ENCODE results near the gene MAPT.
"Not testable (repeated sequence)": the region's sequence is repeated elsewhere in the genome, so short reads cannot be mapped to it uniquely, and the experiment has no call there.

MAPT gene

GRCh38 chr17:45923511-45924268 is 29.3 kb downstream of the MAPT start:
- no peak for DNase-seq (ENCODE audit: low read depth in 1 of 2, low spot score in 1 of 2)

DNA sequence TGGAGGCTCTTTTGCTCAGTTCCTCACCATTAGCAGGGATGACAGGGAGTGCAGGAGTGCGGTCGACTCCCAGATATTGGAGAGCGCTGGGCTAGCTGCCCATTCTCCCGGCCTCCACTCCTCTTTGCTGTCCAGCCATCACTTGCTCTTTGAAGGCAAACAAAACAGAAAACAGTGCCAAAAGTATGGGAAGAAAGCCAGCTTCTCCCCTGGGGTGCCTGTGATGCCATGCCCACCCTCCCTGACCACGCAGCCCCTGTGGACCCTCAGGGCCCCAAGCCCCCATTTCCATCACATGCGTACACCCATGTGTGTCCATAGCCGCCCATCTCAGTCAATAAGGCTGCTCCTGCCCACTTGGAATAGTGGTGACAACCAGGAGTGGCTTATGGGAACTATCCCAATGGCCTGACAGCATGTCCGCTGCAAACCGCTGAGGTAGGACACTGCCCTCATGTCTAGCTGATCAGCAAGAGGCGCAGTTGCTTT is 30.0 kb downstream of the MAPT start:
- DNase-seq (ENCODE audit: low read depth in 1 of 2, low spot score in 1 of 2), result no peak

DNA sequence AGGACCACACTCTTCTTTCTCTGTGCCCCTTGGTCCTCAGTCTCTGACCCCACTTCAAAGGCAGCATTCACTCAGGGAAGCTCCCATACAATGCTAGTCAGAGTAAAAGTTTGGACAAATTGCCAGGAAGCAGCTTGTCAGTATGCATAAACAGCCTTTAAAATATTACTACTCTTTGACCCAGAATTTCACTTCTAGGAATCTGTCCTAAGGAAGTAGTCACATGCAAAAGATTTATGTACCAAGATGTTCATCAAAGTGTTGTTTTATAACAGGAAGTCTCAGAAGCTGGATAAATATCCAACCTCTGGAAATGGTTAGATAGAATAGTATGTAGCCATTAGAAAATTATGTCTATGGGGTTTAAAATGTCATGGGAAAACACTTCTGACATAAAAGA is 31.0 kb downstream of the MAPT start:
- DNase-seq (ENCODE audit: low read depth in 1 of 2, low spot score in 1 of 2), result no peak

DNA sequence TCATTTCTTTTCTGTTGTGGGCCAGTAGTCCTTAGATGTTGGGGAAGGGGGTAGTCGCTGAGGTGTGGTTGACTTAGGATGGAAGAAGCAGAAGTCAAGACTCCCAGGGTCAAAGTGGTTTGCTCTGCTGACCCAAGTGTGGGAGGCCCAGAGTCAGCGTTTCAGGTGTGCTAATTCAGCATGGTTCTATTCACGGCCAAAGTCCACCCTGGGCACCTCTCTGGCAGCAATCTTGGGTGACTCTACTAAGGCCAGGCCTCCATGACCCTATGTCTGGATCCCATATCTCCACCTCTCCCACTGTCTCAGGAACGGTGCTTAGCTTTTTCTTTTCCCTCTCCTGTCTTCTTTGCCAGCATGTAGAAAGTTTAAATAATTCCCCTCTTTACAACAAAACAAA is 32.9 kb downstream of the MAPT start:
- DNase-seq (ENCODE audit: low read depth in 1 of 2, low spot score in 1 of 2), result no peak

DNA sequence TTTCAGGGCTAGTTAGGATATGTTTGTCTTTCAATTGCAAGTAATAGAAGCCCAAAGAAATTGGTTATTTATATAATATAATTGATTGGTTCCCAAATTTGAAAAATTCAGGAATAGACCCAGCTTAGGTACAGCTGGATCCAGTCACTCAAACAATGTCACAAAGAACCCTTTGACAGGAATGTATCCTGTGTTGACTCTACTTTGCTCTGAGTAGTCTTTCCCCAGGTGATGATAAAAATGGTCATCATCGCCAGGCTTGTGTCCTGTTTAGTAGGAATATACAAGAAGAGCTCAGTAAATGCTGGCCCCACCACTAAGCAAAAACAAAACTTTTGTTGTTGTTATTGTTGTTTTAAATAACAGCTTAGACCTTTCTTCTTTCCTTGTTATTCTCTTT is 35.0 kb downstream of the MAPT start:
- no peak for DNase-seq (ENCODE audit: low read depth in 1 of 2, low spot score in 1 of 2)

DNA sequence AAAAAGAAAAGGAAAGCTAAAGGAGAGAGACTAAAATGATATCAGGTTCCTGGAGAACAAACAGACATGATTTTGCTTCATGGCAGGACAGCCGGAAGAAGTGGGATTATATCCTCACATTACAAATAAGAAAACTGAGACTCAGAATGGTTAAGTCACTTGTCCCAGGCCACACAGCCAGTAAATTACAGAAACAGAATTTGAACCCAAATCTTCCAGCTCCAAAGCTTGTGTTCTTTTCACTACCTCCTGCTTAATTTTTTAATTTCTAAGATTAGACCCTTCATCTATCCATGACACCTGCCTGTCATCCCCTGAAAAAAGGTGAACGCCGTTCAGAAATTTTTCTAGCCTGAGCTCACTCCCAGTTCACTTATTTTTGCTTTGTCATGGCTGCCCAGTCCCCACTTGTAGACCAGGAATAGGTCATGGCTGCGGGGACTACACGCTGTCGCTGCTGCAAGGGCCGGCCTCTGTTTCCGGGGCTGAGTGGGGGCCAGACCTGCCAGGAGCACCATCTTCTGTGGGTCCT is 36.1 kb downstream of the MAPT start:
- DNase-seq (ENCODE audit: low read depth in 1 of 2, low spot score in 1 of 2), result no peak

- DNase-seq (ENCODE audit: low read depth in 1 of 2, low spot score in 1 of 2), result no peak
Observed at GRCh38 chr17:45931677-45932076, 37.3 kb downstream of the MAPT start.

DNA sequence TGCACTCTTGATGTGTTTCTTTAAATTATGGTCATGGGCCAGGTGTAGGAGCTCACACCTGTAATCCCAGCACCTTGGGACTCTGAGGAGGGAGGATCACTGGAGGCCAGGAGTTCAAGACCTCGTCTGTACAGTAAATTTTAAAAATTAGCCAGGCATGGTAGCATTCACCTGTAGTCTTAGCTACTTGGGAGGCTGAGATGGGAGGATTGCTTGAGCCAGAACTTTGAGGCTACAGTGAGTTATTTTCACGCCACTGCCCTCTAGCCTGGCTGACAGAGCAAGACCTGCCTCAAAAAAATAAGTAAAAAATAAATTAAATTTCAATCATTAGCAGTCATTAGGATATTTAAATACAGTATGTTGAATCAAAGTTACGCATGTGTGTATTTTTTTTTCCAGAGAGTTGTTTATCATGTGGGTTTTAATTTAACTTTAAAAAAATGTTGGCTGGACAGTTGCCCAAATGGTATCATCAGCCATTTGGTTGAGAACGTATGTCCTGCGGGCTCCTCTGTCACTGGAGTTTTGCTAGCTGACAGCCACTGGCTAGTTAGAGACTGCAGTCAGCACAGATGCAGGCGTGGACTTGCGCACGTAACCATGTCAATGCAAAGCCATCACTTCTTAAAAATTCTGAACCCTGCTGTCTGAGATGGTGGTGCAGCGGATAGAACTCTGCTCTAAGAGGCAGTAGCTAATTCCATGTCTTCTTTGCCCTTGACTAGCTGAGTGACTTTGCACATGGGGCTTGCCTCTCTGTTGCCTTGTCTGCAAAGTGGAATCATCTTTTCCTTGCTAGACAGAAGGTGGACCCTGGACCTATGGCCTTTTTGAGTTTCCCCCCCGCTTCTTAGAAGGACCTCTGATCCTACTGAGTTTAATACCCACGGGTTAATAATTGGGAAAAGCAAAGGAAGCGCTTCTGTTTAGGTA is 40.0 kb downstream of the MAPT start:
- no peak for DNase-seq (ENCODE audit: low read depth in 1 of 2, low spot score in 1 of 2)

DNA sequence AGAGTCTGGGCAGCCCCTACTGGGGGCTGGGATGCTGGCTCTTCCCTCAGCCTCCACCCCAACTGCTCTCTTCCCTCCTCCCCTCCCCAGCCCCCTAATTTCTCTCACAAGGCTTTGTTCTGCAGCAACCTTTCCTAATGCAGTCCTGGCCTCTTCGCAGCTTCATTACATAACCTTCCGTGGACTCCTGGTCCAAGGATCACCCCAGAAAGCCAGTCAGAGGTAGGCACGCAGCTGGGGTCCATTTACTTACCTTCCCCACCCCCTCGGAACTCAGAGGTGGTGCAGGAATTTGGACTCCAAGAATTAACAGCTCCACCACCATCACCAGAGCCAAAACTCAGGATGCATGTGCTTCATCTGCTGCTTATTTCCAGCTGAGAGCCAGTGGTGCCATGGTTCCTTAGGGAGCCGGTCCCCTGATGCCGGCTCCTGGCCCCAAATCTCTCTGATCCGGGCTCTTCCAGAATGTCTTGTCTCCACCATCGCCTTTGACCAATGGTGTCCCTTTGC is 40.9 kb downstream of the MAPT start:
- DNase-seq (ENCODE audit: low read depth in 1 of 2, low spot score in 1 of 2), result no peak

DNA sequence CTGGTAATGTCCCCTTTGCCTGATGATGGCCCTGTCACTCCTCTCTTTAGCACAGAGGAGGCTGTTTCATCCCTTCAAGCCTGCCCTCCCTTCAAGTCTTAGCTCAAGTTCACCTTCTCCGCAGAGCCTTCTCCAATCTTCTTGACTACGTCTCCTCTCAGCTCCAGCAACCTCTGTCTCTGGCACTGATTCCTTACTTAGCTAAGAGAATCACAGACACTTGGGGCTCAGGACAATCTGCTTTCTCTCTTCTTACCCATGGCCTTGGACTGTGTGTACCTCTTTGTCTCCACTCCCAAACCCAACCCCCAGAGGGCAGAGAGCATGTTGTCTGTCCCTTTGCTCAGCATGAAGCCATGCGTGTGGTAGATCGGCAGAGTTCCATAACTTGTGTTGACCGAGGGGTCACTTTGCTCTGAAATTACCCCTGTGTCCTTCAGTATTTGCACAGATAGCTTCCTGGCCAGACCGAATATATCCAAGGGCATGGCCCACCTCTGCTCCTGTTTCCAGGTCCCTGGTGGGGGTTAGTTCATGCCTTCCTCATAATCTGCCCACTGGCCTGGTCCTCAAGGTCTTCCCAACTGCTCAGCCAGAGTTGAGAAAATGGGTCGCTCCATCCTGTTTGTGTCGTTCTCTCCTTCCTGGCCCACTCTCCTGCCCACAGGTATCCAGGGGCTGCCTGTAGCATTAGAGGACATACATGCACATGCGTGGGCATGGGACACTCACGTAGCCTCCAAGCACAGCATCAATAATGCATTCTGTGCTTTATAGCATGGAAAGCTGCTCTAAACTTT is 41.6 kb downstream of the MAPT start:
- DNase-seq (ENCODE audit: low read depth in 1 of 2, low spot score in 1 of 2), result no peak

GRCh38 chr17:45936610-45937009 is 42.3 kb downstream of the MAPT start:
- DNase-seq (ENCODE audit: low read depth in 1 of 2, low spot score in 1 of 2), result no peak

DNA sequence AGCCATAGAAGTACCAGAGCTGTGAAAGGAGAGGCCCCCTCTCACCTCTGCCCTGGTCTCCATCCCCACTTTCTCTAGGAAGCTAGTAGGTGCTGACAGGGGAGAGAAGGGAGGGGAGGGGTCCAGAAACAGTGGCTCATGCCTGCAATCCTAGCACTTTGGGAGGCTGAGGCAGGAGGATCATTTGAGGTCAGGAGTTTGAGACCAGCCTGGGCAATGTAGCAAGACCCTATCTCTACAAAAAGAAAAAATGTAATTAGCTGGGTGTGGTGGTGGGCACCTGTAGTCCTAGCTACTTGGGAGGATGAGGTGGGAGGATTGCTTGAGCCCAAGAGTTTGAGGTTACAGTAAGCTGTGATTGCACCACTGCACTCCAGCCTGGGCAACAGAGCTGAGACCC is 42.8 kb downstream of the MAPT start:
- not testable (repeated sequence) for DNase-seq (ENCODE audit: low read depth in 1 of 2, low spot score in 1 of 2)

GRCh38 chr17:45939395-45939794 is 45.0 kb downstream of the MAPT start:
- DNase-seq (ENCODE audit: low read depth in 1 of 2, low spot score in 1 of 2), result no peak

GRCh38 chr17:45940293-45940692 is 45.9 kb downstream of the MAPT start:
- DNase-seq (ENCODE audit: low read depth in 1 of 2, low spot score in 1 of 2), result no peak

- DNase-seq (ENCODE audit: low read depth in 1 of 2, low spot score in 1 of 2), result no peak
Observed at GRCh38 chr17:45940826-45941225, 46.5 kb downstream of the MAPT start.

DNA sequence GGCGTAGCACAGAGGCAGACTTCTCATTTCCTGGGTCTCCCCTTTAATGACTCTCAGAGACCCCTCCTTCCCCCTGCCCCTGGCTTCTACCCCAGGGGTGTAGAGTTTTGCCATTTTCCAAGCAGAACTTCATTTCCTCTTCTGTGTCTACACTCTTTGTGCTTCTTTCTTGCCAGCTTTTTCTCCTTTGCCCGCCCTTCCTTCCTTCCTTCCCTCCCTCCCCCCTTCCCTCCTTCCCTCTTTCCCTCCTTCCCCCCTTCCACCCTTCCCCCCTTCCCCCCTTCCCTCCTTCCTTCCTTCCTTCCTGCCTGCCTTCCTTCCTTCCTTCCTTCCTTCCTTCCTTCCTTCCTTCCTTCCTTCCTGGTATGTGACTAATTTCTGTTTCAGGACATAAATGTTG is 47.0 kb downstream of the MAPT start:
- no peak for DNase-seq (ENCODE audit: low read depth in 1 of 2, low spot score in 1 of 2)

DNA sequence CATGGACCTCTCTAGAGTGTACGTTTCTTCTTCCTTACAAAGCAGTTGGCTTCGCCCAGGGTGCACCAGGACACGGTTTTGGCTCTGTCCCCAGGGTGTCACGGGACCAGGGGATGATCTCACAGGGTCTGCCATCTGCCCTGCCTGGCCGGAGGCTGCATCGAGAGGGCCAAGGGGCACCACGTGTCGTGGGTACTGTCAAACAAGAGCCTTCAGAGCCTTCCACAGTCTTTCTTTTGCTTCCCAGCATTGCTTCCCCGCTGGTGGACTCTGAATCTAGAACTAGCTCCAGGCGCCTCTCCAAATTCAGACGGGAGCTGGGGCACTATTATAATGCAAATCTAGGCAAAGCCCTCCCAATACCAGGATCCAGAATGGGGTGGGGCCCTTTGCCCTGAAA is 47.9 kb downstream of the MAPT start:
- DNase-seq (ENCODE audit: low read depth in 1 of 2, low spot score in 1 of 2), result no peak

DNA sequence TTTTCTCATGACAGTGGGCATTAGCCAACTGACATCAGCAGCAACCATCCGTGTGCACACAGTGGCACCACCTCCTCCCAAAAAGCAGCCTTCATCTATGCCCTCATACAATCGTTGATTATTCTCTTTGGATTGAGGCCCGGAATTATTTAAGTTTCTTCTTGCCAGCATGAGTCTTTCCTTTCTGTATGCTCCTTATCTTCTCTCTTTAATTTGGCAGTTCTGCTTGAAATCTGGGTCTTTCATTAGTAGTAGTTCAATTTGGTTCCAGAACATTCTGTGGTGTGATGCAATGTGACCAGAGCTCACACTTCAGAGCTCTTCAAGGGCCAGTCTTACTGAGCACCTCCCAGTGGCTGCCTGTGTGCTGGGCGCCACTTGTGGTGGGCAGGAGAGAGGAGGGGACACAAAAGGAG is 52.5 kb downstream of the MAPT start:
- DNase-seq (ENCODE audit: low read depth in 1 of 2, low spot score in 1 of 2), result no peak

DNA sequence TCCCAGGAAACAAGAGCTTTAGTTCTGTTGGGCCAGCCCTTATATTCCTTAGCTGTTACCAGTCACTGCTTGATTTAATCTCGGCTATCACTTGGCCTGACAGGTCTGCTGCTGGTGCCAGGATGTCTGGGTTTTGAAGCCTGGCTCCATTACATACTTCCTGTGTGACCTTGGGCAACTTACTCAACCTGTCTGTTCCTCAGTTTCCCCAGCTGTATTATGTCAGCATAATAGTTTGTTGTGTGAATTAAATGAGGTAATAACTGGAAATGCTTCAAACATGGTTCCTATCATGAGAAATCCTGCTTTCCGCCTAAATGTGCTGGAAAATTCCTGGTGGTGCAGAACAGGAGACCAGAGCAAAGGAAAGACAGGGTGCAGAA is 54.1 kb downstream of the MAPT start:
- DNase-seq (ENCODE audit: low read depth in 1 of 2, low spot score in 1 of 2), result no peak

DNA sequence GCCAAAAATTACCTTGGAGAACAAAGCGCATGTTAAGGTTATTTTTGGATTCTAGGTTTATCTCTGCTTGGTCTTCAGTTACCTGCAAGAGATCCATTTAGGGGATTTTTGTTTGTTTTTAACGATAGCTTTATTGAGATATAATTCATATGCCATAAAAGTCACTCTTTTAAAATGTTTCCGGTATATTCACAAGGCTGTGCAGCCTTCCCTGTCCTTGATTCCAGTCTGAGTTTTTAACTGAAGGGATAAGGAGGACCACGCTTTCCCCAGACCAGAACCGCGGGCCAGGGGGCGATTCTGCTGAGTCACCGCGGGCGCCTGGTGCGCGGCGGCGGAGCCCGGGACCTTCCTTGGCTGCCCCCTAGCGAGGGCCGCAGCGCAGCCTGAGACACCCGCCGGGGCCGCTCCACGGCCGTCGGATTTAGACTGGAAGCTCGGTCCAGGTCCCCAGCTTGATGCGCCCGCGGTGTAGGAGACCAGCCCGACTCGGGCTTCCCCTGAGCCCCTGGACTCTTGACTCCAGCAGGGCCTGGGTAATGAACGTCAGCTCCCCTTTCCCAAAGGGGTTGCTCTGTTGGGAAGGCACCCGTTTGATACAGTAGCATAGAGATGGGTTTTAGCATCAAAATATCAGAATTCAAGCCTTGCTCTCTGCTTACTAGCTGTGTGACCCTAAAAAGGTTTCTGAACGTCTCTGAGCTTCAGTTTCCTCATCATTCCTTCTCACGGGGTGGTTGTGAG is 54.7 kb downstream of the MAPT start:
- DNase-seq (ENCODE audit: low read depth in 1 of 2, low spot score in 1 of 2), result peak; percentile 25 to 30
